NK-92 treated with Interleukin-12 subunit alpha and Interleukin-12 subunit beta, amount 100 ng/mL, for 24 hours (cell line): Measurements from ENCODE around the gene MLLT3.

Experiments
- DNase-seq: peaks from one replicate; lab custom pipeline; 2025; lab: John Stamatoyannopoulos, UW

The MLLT3 gene

GRCh38 chr9:20512106-20512505 lies 110.2 kb downstream of the MLLT3 start:
- DNase-seq = no peak

DNA sequence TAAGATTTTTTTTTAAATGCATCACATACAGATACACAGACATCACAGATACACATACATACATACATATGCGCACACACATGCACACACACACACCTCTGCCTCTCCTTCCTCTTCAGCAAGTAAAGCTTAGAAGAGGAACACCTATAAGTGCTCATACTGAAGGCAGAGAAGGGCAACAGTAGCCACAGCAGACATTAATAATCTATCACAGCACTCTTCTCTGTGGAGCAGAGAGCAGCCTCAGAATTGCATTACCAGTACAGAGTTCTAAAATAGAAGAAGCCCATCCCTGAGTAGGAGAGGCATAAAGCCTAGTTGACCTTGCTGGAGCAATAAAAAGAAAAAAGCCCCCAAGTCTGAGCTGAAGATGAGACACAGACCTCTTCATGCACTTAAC lies 110.6 kb downstream of the MLLT3 start:
- no peak for DNase-seq

DNA sequence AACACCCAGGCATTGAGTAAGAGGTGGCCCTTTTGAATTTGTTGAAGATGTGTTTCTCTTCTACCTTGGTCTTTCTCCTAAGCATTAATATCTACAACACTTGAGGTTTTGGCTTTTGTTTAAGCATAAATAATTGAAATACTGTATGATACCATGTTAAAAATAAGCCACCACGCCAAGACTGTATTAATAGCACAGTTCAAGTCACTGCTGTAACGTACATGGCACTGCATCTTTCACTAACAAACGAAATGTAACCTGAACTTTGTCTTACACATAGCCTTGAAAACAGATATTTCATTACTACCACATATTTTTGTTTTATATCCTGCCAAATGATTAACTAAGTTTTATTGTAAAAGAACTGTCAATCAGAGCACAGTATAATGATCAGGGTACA lies 112.8 kb downstream of the MLLT3 start:
- no peak for DNase-seq

- DNase-seq = no peak
These were observed 114.1 kb downstream of the MLLT3 start for GRCh38 chr9:20508242-20508641.

GRCh38 chr9:20507431-20507830 lies 114.9 kb downstream of the MLLT3 start:
- no peak for DNase-seq

DNA sequence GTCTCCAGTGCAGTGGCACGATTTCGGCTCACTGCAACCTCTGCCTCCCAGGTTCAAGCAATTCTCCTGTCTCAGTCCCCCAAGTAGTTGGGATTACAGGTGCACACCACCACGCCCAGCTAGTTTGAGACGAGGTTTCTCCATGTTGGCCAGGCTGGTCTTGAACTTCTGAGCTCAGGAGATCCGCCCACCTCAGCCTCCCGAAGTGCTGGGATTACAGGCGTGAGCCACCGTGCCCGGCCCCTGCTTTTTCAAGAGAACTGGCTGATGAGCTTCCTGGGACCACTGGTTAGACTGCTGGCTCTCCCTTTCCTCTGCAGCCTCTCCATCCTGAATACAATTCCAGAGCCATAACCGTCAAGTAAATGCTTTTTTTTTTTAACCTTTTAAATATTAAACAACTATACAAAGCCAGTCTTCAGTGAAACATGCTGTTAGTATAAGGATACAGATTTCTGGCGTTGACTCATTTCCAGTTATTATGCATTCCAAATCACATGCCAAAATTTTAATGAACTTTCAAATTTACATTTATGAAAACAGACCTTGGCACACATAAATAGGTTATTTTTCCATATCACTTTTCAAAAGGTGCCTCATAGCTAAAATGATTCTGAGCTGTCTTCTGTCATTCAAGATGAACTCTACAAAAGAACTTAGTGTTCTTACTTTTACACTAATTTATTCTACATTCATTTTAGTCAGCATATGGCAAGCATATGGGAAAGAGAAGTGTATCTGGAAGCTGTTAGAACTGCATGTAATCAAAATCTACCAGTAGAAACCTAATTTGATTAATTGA lies 116.0 kb downstream of the MLLT3 start:
- no peak for DNase-seq

DNA sequence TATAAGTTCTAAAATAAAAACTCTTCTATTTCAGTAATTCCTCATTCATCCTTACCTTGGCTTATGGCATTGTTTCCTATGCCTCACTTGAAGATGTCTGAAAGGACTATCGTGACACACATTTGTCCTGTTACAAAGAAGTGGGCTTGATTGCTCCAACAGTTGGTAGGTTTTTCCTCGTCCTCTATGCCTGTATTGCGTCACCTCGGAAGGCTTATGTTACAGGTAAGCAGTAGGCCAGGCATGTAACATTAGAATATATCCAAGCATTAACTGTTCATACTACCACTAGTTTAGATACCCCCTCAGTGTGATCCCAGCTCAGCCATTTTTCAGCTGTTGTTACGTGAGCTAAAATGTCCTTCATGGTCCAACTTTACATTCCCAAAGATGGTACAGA lies 116.7 kb downstream of the MLLT3 start:
- DNase-seq = no peak

DNA sequence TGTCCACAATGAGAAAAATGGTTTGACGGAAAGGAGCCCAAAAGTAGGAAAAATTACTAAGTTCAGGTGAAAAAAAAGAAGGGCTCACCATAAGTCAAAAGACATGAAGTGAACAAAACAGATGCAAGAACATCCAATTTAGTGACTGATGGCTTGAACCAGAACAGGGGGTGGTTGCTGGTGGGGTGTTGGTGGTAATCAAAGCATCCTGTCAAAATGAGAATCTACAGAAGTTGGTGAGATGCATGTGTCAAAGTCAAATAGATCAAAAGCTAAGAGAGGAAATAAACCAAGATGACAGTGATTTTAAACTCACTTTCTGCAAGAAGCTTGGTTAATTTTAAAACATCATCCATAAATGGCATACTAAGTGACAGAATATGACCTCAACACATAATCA lies 117.4 kb downstream of the MLLT3 start:
- DNase-seq = no peak

DNA sequence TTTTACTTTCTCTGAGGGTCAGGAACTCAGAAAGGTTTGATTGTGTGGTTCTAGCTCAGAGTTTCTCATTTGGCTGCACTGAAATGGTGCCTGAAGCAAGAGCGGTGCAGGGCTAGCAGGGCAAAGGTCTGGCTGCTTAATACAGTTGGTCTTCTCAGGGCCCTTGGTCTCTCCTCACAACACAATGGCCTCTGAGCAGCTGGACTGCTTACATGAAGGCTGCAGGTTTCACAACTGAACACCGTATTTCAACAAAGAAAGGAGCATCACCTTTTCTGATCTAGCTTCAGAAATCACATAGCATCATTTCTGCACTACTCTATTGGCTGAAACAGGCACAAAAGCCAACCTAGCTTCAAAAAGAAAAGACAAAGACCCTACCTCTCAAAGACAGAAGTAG lies 122.2 kb downstream of the MLLT3 start:
- DNase-seq = no peak

GRCh38 chr9:20499013-20499412 lies 123.3 kb downstream of the MLLT3 start:
- DNase-seq = no peak

DNA sequence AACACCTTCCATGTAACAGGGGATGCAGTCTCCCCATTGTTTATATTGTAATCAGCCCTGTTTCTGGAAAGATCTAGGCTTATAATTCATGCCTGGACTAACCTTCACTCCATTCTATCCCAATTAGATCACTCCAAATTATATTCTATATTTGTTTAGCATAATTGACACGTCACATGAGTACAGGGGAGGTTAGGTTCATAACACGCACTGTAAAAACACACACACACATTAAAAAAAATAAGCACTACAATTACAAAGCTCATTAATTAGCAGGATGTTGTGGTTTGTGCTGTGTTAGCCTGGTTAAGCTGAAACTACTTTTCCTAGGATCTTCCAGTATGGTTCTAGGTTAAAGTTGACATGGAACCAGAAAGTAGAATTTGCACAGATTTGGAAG lies 126.0 kb downstream of the MLLT3 start:
- DNase-seq = no peak

GRCh38 chr9:20495098-20495497 lies 127.2 kb downstream of the MLLT3 start:
- no peak for DNase-seq

DNA sequence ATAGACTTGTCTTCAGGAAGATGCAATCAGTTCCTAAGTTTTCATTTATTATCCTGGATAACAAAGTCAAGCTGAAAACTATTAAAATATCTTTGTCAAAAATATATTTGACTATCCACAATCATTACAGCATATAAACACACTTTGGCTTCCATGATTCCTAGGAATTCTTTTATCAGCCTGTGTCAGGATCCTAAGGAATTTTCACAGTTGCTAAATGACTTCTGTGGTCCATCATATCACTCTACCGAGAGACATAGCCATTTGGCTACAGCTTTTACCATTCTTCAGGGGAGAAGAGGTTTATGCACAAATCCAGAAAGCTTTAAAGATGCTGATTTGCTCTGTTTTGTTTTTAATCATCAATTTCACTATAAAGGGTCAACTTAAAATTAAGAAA lies 128.3 kb downstream of the MLLT3 start:
- DNase-seq = no peak

GRCh38 chr9:20492772-20493171 lies 129.5 kb downstream of the MLLT3 start:
- DNase-seq = no peak

GRCh38 chr9:20491612-20492011 lies 130.7 kb downstream of the MLLT3 start:
- DNase-seq = no peak

- no peak for DNase-seq
These were observed 132.0 kb downstream of the MLLT3 start for GRCh38 chr9:20490246-20490834.

GRCh38 chr9:20488691-20489090 lies 133.6 kb downstream of the MLLT3 start:
- no peak for DNase-seq

- DNase-seq = no peak
These were observed 135.7 kb downstream of the MLLT3 start for GRCh38 chr9:20486552-20486951.

DNA sequence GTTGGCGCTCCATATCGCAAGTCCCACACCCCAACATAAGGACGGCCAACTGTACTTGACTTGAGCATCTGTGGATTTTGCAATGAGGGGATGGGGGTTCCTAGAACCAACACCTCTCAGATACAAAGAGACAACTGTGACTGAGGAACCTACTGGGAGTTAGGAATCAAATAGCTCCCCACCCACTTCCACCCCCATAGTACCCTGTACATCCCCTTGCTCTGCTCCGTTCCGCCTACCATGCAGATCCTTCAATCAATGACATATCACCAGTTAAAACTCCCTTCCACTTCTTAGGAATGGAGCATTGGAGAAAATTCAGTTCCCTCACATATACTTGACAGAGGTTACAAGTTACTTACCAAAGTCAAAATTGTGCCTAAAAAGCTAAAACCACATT lies 140.9 kb downstream of the MLLT3 start:
- DNase-seq = no peak

GRCh38 chr9:20480249-20480648 lies 142.1 kb downstream of the MLLT3 start:
- no peak for DNase-seq

DNA sequence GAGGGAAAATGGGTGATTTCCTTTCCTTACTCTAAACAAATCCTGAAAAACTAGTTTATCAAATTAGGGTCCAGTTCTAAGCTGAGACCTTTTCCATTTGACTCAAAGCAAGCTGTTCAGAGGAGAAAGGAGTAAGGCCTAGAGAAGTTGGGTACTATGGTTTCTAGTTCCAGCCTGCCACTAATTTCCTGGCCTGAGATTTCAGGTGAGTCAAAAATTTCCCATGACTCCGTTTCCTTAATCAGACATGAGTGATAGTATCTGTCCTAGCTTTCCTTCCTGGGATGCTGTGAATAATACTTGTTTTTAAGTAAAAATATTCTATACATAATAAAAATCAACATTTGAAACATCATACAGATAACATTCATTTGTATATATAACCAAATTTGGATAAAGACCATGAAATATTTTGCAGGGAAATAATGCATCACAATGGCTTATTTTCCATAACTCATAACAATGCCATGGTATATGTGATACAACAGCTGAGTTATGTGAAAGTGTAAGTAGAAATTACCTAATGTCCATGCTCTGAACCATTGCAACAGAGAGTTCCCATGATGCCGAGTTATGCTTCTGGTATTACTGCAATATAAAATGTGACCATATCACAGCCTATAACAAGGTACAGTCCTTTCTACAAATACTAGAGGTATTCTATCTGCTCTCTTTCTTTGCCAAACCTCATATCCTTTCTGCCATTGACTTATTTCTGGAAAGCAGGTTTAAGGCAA lies 142.7 kb downstream of the MLLT3 start:
- no peak for DNase-seq

- DNase-seq = no peak
These were observed 143.5 kb downstream of the MLLT3 start for GRCh38 chr9:20478786-20479185.

GRCh38 chr9:20477940-20478620 lies 144.2 kb downstream of the MLLT3 start:
- no peak for DNase-seq
